MM.1S (cell line): Measurements from ENCODE around the gene CEP83.

Experiments
- DNase-seq: peaks from one replicate; pipeline ENCODE4 v3.0.0-alpha.2; 2015
- H2AFZ ChIP-seq: fragments of 300-600 bp; sonication (generic); 2 replicates; pipeline ENCODE4 v1.6.0; 2016; ENCODE audit warnings: antibody characterized with exemption, low read length
- H3F3A ChIP-seq: fragments of 300-600 bp; sonication (generic); 2 replicates; pipeline ENCODE4 v1.6.1; 2016; ENCODE audit warnings: mild to moderate bottlenecking, antibody characterized with exemption, low read length, moderate library complexity, mixed read lengths; ENCODE audit not compliant: insufficient read depth
- H3K27ac ChIP-seq: fragments of 300-600 bp; sonication (generic); 2 replicates; pipeline ENCODE4 v1.5.1; 2016; ENCODE audit warnings: mild to moderate bottlenecking, low read length
- H3K27me3 ChIP-seq: fragments of 300-600 bp; sonication (generic); replicated peaks from 2 replicates; pipeline ENCODE4 v1.6.0; 2016; ENCODE audit warnings: low read length; ENCODE audit not compliant: insufficient read depth
- H3K36me3 ChIP-seq: fragments of 300-600 bp; sonication (generic); replicated peaks from 2 replicates; pipeline ENCODE4 v1.6.1; 2016; ENCODE audit warnings: mild to moderate bottlenecking, low read length, mixed read lengths; ENCODE audit not compliant: insufficient read depth
- H3K4me1 ChIP-seq: fragments of 300-600 bp; sonication (generic); 2 replicates; pipeline ENCODE4 v1.6.1; 2016; ENCODE audit warnings: low read length, mixed read lengths
- H3K4me2 ChIP-seq: fragments of 300-600 bp; sonication (generic); 2 replicates; pipeline ENCODE4 v1.6.0; 2016; ENCODE audit warnings: low read depth, low read length
- H3K4me3 ChIP-seq: fragments of 300-600 bp; sonication (generic); 2 replicates; pipeline ENCODE4 v1.5.1; 2016; ENCODE audit warnings: low read length, mixed read lengths
- H3K79me2 ChIP-seq: fragments of 300-600 bp; sonication (generic); 2 replicates; pipeline ENCODE4 v1.6.1; 2016; ENCODE audit warnings: mixed run types, low read length, mixed read lengths
- H3K9ac ChIP-seq: fragments of 300-600 bp; sonication (generic); 2 replicates; pipeline ENCODE4 v1.6.1; 2016; ENCODE audit warnings: low read length, mixed read lengths
- H3K9me2 ChIP-seq: fragments of 300-600 bp; sonication (generic); replicated peaks from 2 replicates; pipeline ENCODE4 v1.6.1; 2016; ENCODE audit warnings: mild to moderate bottlenecking, low read length, mixed read lengths; ENCODE audit not compliant: insufficient read depth
- H3K9me3 ChIP-seq: fragments of 300-600 bp; sonication (generic); replicated peaks from 2 replicates; pipeline ENCODE4 v1.6.1; 2016; ENCODE audit warnings: mild to moderate bottlenecking, low read length, mixed read lengths; ENCODE audit not compliant: insufficient read depth
- H4K20me1 ChIP-seq: fragments of 300-600 bp; sonication (generic); 2 replicates; pipeline ENCODE4 v1.6.1; 2016; ENCODE audit warnings: mild to moderate bottlenecking, low read length, moderate library complexity, mixed read lengths; ENCODE audit not compliant: insufficient read depth
- EZH2 ChIP-seq: fragments of 300-600 bp; sonication (generic); optimal IDR thresholded peaks from 2 replicates; pipeline ENCODE3; 2017; ENCODE audit warnings: low read depth, mild to moderate bottlenecking, antibody characterized with exemption, low read length, mixed read lengths
- EZH2phosphoT487 ChIP-seq: fragments of 300-600 bp; sonication (generic); IDR thresholded peaks from 2 replicates; pipeline ENCODE4 v1.6.1; 2018; ENCODE audit warnings: antibody characterized with exemption, low read length
- TF ChIP-seq, protein P1 (sequence below): fragments of 300-600 bp; sonication (generic); IDR thresholded peaks from 2 replicates; pipeline ENCODE4 v1.5.1; 2016; ENCODE audit warnings: antibody characterized with exemption, low read length, mixed read lengths

Gene CEP83

DNA sequence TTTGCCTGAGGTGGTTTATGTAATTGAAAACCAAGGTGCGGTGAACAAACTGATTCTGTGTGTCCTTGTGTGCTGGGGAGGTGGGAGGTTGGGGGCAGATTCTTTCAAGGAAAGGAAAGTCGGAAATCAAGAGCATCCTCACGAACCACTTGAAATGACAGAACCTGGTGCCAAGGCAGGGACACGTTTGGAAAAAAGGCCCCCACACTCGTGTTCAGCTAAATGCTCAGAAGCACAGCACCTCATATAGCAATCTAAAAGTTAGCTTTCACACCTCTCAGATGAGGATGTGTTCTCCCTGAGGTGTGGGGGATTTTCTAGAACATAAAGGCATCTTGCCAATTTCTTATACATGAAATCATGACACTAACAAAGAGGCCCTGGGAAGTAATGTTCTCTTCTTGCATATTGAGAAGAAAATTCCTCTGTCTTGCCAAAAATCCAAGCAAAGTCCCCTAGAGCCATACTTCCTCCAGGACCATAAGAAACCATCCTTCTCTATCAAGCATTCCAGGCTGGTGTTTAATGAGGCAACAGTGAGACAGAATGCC is 191.7 kb downstream of the CEP83 start:
- peaks cover 36% of the 10 kb centered on the region for H3K79me2 ChIP-seq
- no peak overlapping the region for H2AFZ ChIP-seq
- H3F3A ChIP-seq, result peaks cover 10% of the 10 kb centered on the region; the same call in 1 of the 2 replicates
- H3K4me1 ChIP-seq, result peaks cover 22% of the 10 kb centered on the region
- no peak overlapping the region for H3K27ac ChIP-seq
- no peaks in the 10 kb centered on the region for H3K9me2 ChIP-seq
- H3K4me2 ChIP-seq, result no peak overlapping the region
- H3K27me3 ChIP-seq, result no peaks in the 10 kb centered on the region
- TF ChIP-seq, protein P1, sequence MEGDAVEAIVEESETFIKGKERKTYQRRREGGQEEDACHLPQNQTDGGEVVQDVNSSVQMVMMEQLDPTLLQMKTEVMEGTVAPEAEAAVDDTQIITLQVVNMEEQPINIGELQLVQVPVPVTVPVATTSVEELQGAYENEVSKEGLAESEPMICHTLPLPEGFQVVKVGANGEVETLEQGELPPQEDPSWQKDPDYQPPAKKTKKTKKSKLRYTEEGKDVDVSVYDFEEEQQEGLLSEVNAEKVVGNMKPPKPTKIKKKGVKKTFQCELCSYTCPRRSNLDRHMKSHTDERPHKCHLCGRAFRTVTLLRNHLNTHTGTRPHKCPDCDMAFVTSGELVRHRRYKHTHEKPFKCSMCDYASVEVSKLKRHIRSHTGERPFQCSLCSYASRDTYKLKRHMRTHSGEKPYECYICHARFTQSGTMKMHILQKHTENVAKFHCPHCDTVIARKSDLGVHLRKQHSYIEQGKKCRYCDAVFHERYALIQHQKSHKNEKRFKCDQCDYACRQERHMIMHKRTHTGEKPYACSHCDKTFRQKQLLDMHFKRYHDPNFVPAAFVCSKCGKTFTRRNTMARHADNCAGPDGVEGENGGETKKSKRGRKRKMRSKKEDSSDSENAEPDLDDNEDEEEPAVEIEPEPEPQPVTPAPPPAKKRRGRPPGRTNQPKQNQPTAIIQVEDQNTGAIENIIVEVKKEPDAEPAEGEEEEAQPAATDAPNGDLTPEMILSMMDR, result no peak
- no peak for TF ChIP-seq EZH2
- TF ChIP-seq EZH2phosphoT487, result no peak
- peaks cover 5% of the 10 kb centered on the region; the same call in 1 of the 2 replicates for H4K20me1 ChIP-seq
- DNase-seq, result no peak
- H3K9me3 ChIP-seq, result no peaks in the 10 kb centered on the region
- H3K36me3 ChIP-seq, result peaks cover 23% of the 10 kb centered on the region
- no peak overlapping the region for H3K4me3 ChIP-seq
- H3K9ac ChIP-seq, result no peak overlapping the region

DNA sequence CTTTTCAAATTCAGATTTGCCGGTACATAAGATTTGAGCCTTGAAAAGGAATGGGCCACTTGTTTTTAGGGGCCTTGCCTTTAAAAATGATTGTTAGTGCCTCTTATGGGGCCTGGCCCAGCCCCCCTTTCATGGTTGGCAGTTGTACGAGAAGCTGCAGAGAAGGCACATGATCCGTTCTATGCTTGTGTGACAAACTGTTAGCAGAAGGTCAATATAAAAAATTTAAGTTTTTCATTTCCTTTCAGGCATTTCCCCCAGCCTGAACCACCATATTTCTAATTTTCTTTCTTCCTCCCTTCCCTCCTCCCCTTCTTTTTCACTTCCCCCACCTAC is 192.2 kb downstream of the CEP83 start:
- no peak overlapping the region for H2AFZ ChIP-seq
- TF ChIP-seq, protein P1, result no peak
- no peak for TF ChIP-seq EZH2phosphoT487
- no peak for TF ChIP-seq EZH2
- no peak overlapping the region for H3K4me3 ChIP-seq
- H3K79me2 ChIP-seq, result peaks cover 33% of the 10 kb centered on the region
- H3F3A ChIP-seq, result peaks cover 10% of the 10 kb centered on the region; the same call in 1 of the 2 replicates
- peaks cover 23% of the 10 kb centered on the region for H3K36me3 ChIP-seq
- H3K27me3 ChIP-seq, result no peaks in the 10 kb centered on the region
- DNase-seq, result no peak
- H3K27ac ChIP-seq, result no peak overlapping the region
- no peaks in the 10 kb centered on the region for H3K9me3 ChIP-seq
- H3K9me2 ChIP-seq, result no peaks in the 10 kb centered on the region
- H3K4me2 ChIP-seq, result no peak overlapping the region
- H4K20me1 ChIP-seq, result peaks cover 5% of the 10 kb centered on the region; the same call in 1 of the 2 replicates
- H3K9ac ChIP-seq, result no peak overlapping the region
- peaks cover 22% of the 10 kb centered on the region for H3K4me1 ChIP-seq

DNA sequence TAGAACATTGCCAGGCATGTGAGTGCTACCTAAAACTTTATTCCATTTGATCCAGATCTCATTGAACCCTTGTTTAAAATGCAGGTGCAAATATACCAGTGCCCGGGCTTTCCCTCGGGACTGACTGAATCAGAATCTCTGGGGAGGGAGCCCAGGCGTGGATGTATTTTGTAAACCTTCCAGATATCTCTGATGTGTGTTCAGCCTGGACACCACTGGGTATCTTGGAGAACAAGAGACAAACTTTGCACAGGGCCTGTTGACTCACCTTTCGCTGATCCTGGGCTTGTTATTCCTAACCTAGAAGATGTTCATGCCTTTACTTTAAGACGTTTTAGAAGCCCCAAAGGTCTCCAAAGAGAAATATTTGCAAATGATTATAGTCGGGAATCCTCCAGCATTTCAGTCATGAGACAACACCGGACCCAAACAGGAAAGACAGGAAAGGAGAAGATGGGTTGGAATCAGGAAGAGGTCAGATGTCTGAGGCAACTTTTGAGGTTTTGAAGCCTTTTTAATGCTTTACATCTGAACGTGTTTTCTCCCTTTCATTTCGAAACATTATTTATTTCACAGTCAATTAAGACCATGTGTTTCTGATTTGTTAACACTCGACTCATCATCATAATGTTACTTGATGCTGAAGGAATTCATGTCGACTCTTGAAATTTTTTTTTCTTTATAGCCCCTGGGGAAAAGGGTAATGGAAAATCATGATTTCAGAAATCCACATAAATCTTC is 192.7 kb downstream of the CEP83 start:
- Histone ChIP-seq H3F3A (peaks cover 10% of the 10 kb centered on the region; the same call in 1 of the 2 replicates), H3K4me1 (peaks cover 22% of the 10 kb centered on the region), H3K9ac (no peak overlapping the region), H3K27me3 (no peaks in the 10 kb centered on the region), H3K9me3 (no peaks in the 10 kb centered on the region), H3K9me2 (no peaks in the 10 kb centered on the region), H2AFZ (no peak overlapping the region), H3K79me2 (peaks cover 33% of the 10 kb centered on the region), H3K36me3 (peaks cover 26% of the 10 kb centered on the region), H4K20me1 (peaks cover 5% of the 10 kb centered on the region; the same call in 1 of the 2 replicates), H3K4me2 (no peak overlapping the region), H3K27ac (no peak overlapping the region), H3K4me3 (no peak overlapping the region)
- TF ChIP-seq, protein P1, result no peak
- TF ChIP-seq EZH2 (no peak), EZH2phosphoT487 (no peak)
- DNase-seq, result no peak
